ENCODE results near the gene NT5C2. TPM values are rescaled to one million over a fixed set of nuclear protein-coding genes. Genes with fewer than 3 reads are reported as not detected.
"Not testable (repeated sequence)": the region's sequence is repeated elsewhere in the genome, so short reads cannot be mapped to it uniquely, and the experiment has no call there.

The NT5C2 gene
- total and polyA plus RNA-seq, 2 donors (not counting 1 experiment from before 2014, with no cell fraction given) = 74.3 to 82.2 TPM

DNA sequence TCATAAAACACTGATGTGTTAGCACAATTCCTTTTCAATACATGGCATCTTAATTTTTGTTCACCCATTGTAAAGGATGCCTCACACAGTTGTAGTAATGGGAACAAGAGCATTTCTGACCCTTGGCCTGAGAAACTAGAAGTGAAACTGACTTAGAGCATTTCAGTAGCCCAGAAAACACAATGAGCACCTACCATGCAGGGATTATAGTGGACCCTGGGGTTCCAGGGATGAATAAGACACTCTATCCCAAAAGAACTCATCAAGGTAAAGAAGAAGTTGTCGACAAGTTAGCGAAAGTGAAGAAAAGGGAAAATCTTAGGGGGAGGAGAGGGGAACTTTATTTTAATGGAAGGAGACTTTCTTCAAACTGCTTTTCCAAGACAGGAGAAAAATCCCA is 125.6 kb downstream of the NT5C2 start:
- no peaks in the 10 kb centered on the region for H3K36me3 ChIP-seq (ENCODE audit: control insufficient read depth, insufficient read depth, low read length)
- no peak overlapping the region for H3K27ac ChIP-seq (ENCODE audit: insufficient read depth, low read length)
- H3K4me1 ChIP-seq (ENCODE audit: control insufficient read depth, extremely low read depth, insufficient read depth, low read length) = no peaks in the 10 kb centered on the region
- TF ChIP-seq, protein P1, sequence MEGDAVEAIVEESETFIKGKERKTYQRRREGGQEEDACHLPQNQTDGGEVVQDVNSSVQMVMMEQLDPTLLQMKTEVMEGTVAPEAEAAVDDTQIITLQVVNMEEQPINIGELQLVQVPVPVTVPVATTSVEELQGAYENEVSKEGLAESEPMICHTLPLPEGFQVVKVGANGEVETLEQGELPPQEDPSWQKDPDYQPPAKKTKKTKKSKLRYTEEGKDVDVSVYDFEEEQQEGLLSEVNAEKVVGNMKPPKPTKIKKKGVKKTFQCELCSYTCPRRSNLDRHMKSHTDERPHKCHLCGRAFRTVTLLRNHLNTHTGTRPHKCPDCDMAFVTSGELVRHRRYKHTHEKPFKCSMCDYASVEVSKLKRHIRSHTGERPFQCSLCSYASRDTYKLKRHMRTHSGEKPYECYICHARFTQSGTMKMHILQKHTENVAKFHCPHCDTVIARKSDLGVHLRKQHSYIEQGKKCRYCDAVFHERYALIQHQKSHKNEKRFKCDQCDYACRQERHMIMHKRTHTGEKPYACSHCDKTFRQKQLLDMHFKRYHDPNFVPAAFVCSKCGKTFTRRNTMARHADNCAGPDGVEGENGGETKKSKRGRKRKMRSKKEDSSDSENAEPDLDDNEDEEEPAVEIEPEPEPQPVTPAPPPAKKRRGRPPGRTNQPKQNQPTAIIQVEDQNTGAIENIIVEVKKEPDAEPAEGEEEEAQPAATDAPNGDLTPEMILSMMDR (conservative IDR thresholded peaks at IDR 0.05 in 1 of 2, IDR thresholded peaks at IDR 0.05 in 1 of 2; ENCODE audit: low read depth in 1 of 2, low read length in 2 of 2) = no peak
- TF ChIP-seq EZH2 (IDR thresholded peaks at IDR 0.05; ENCODE audit: low read length, missing control alignments) = no peak
- H3K27me3 ChIP-seq (ENCODE audit: control insufficient read depth, insufficient read depth, low read length) = no peaks in the 10 kb centered on the region
- no peak for DNase-seq (ENCODE audit: low read depth in 2 of 2)
- H3K79me2 ChIP-seq (ENCODE audit: control insufficient read depth, insufficient read depth, low read length) = no peaks in the 10 kb centered on the region
- H3K4me3 ChIP-seq (replicated peaks in 1 of 4; ENCODE audit: control extremely low read depth in 1 of 4, insufficient read depth in 1 of 4, low read depth in 3 of 4, low read length in 4 of 4) = no peak overlapping the region
- H3K4me2 ChIP-seq (ENCODE audit: extremely low read depth, insufficient read depth, low read length) = no peak overlapping the region
- no peaks in the 10 kb centered on the region for H4K20me1 ChIP-seq (ENCODE audit: control insufficient read depth, extremely low read depth, insufficient read depth, low read length)
- no peak overlapping the region for H3K9ac ChIP-seq (ENCODE audit: insufficient read depth, low read length)
- no peak overlapping the region for H2AFZ ChIP-seq (ENCODE audit: low read length)
- no peaks in the 10 kb centered on the region for H3K9me3 ChIP-seq (ENCODE audit: control insufficient read depth, insufficient read depth, low read depth, low read length)

DNA sequence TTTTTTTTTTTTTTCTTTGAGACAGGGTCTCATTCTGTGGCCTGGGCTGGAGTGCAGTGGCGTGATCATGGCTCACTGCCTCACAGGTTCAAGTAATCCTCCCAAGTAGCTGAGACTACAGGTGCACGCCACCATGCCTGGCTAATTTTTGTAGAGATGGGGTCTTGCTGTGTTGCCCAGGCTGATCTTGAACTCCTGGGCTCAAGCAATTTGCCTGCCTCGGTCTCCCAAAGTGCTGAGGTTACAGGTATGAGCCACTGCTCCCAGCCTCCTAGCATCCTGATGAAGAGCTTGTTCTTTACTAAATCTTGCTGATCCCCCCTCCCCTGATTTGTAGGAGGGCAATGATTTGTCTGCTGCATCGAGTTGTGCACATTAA is 126.0 kb downstream of the NT5C2 start:
- H3K9me3 ChIP-seq (ENCODE audit: control insufficient read depth, insufficient read depth, low read depth, low read length); H4K20me1 ChIP-seq (ENCODE audit: control insufficient read depth, extremely low read depth, insufficient read depth, low read length); H3K4me2 ChIP-seq (ENCODE audit: extremely low read depth, insufficient read depth, low read length); H3K79me2 ChIP-seq (ENCODE audit: control insufficient read depth, insufficient read depth, low read length); H3K4me3 ChIP-seq (replicated peaks in 1 of 4; ENCODE audit: control extremely low read depth in 1 of 4, insufficient read depth in 1 of 4, low read depth in 3 of 4, low read length in 4 of 4); H3K9ac ChIP-seq (ENCODE audit: insufficient read depth, low read length); DNase-seq (ENCODE audit: low read depth in 2 of 2); H2AFZ ChIP-seq (ENCODE audit: low read length); H3K27me3 ChIP-seq (ENCODE audit: control insufficient read depth, insufficient read depth, low read length); H3K4me1 ChIP-seq (ENCODE audit: control insufficient read depth, extremely low read depth, insufficient read depth, low read length); H3K36me3 ChIP-seq (ENCODE audit: control insufficient read depth, insufficient read depth, low read length); H3K27ac ChIP-seq (ENCODE audit: insufficient read depth, low read length): not testable (repeated sequence)

DNA sequence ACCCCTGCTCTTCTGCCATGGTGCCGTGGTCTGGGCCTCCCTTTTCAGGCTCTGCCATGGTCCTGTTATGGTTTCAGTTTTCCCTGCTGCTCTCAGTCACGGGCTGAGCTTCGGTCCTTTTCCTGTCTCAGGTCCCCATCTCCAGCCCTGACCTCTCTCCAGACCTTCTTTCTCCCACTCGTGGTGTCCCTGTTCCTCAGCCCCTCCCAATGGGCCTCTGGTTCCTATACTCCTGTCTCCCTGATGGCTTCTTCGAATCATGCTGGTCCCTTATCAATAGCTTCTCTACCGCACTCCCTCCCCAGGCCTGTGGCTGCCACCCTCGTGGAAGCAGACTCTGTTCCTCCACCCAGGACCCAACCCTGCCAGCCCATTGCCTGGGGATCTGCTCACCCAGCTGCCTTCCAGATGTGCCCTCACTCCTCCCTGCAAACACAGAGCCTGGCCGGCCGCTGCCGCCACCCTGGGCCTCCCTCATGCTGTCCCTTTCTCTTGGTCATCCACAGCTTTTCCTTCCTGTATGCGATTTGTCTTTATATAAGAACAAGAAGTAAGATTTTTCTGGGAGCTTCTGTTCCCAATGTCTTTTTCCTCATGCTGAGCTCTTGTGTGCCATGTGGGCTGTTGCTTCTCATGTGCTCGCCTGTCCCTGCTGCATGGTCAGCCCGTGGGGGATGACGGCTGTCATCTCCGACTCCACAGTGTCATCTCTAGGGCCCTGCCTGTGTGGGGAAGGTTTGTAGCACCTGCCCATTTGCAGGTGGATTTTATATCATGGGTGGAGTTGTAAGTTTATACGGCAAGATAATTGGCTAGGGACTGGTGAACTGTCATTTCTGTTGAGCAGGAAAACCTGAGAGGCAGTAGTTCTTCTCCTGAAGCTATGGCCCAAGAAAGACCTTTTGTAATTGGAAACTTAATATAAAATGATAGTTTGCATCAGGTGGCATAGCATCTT is 126.7 kb downstream of the NT5C2 start:
- Histone ChIP-seq H3K4me1 (ENCODE audit: control insufficient read depth, extremely low read depth, insufficient read depth, low read length) (no peaks in the 10 kb centered on the region), H4K20me1 (ENCODE audit: control insufficient read depth, extremely low read depth, insufficient read depth, low read length) (no peaks in the 10 kb centered on the region), H3K36me3 (ENCODE audit: control insufficient read depth, insufficient read depth, low read length) (no peaks in the 10 kb centered on the region), H2AFZ (ENCODE audit: low read length) (no peak overlapping the region), H3K79me2 (ENCODE audit: control insufficient read depth, insufficient read depth, low read length) (no peaks in the 10 kb centered on the region), H3K27me3 (ENCODE audit: control insufficient read depth, insufficient read depth, low read length) (no peaks in the 10 kb centered on the region), H3K4me3 (replicated peaks in 1 of 4; ENCODE audit: control extremely low read depth in 1 of 4, insufficient read depth in 1 of 4, low read depth in 3 of 4, low read length in 4 of 4) (no peak overlapping the region), H3K4me2 (ENCODE audit: extremely low read depth, insufficient read depth, low read length) (no peak overlapping the region), H3K9ac (ENCODE audit: insufficient read depth, low read length) (no peak overlapping the region), H3K9me3 (ENCODE audit: control insufficient read depth, insufficient read depth, low read depth, low read length) (no peaks in the 10 kb centered on the region), H3K27ac (ENCODE audit: insufficient read depth, low read length) (no peak overlapping the region)
- DNase-seq (ENCODE audit: low read depth in 2 of 2) = no peak
- TF ChIP-seq, protein P1 (conservative IDR thresholded peaks at IDR 0.05 in 1 of 2, IDR thresholded peaks at IDR 0.05 in 1 of 2; ENCODE audit: low read depth in 1 of 2, low read length in 2 of 2) = no peak
- no peak for TF ChIP-seq EZH2 (IDR thresholded peaks at IDR 0.05; ENCODE audit: low read length, missing control alignments)

Measured in fibroblast of lung (primary cell).